Lower lobe of right lung (tissue), 2 donors: ENCODE results near the gene CSMD2. TPM values are rescaled to one million over a fixed set of nuclear protein-coding genes. Genes with fewer than 3 reads are reported as not detected.

Experiments
- ATAC-seq, 2 donors: fragments of 200-7000 bp; cut with Tn5 transposase; one replicate each; pipeline ENCODE4 v1.9.1; 2020 to 2022; ENCODE audit warnings: mild to moderate bottlenecking in 2 of 2, moderate library complexity in 2 of 2
- DNase-seq: peaks from one replicate; pipeline ENCODE4 v3.0.0-alpha.2; 2020
- H3K27ac ChIP-seq: fragments of 200-600 bp; one replicate; pipeline ENCODE4 v1.8.0; 2022
- H3K27me3 ChIP-seq: fragments of 200-600 bp; one replicate; pipeline ENCODE4 v1.8.0; 2022; ENCODE audit warnings: low read depth
- H3K36me3 ChIP-seq: fragments of 200-600 bp; one replicate; pipeline ENCODE4 v1.8.0; 2022; ENCODE audit warnings: mild to moderate bottlenecking
- H3K4me1 ChIP-seq: fragments of 200-600 bp; one replicate; pipeline ENCODE4 v1.8.0; 2022
- H3K4me3 ChIP-seq: fragments of 200-600 bp; one replicate; pipeline ENCODE4 v1.8.0; 2022; ENCODE audit warnings: mild to moderate bottlenecking
- H3K9me3 ChIP-seq: fragments of 200-600 bp; one replicate; pipeline ENCODE4 v1.8.0; 2022
- CTCF ChIP-seq: fragments of 200-600 bp; IDR thresholded peaks from one replicate; pipeline ENCODE4 v1.8.0; 2022; ENCODE audit warnings: antibody characterized with exemption, mild to moderate bottlenecking
- intact Hi-C: fragments of 100-400 bp; cut with DNase I; formaldehyde crosslinking; loops from one replicate; pipeline ENCODE4 v1.11.0; 2022
- total RNA-seq: library from RNA; stranded (reverse); fragmentation: NEBNext Ultra II Directional; extraction: Animal tissue kit (Norgen Biotek cat#: 25700); gene quantifications from one replicate; pipeline ENCODE4 v1.2.1, GENCODE V29; 2021
- donor health status: DM: no; HTN: yes; CAD: no; lungs with severe emphysema.

Gene CSMD2
- total RNA-seq, 1 donor from 2014 or later: 1.1 TPM

- no peak for TF ChIP-seq CTCF
- ATAC-seq: no peak
- intact Hi-C loops: no loop called here
- Histone ChIP-seq H3K27ac (no peak overlapping the region), H3K9me3 (no peaks in the 10 kb centered on the region), H3K36me3 (no peaks in the 10 kb centered on the region), H3K4me1 (no peaks in the 10 kb centered on the region), H3K27me3 (no peaks in the 10 kb centered on the region), H3K4me3 (no peak overlapping the region)
- DNase-seq: no peak
Measured at GRCh38 chr1:33668695-33669094, 496.3 kb downstream of the CSMD2 start.

- Histone ChIP-seq H3K4me1 (no peaks in the 10 kb centered on the region), H3K4me3 (no peak overlapping the region), H3K36me3 (no peaks in the 10 kb centered on the region), H3K27me3 (no peaks in the 10 kb centered on the region), H3K9me3 (no peaks in the 10 kb centered on the region), H3K27ac (no peak overlapping the region)
- TF ChIP-seq CTCF: no peak
- DNase-seq: no peak
- intact Hi-C loops: no loop called here
- ATAC-seq: no peak
Measured at GRCh38 chr1:33667386-33668282, 497.4 kb downstream of the CSMD2 start.

- Histone ChIP-seq H3K27me3 (no peaks in the 10 kb centered on the region), H3K9me3 (no peaks in the 10 kb centered on the region), H3K4me1 (no peaks in the 10 kb centered on the region), H3K36me3 (no peaks in the 10 kb centered on the region), H3K4me3 (no peak overlapping the region), H3K27ac (no peak overlapping the region)
- no peak for TF ChIP-seq CTCF
- intact Hi-C loops: no loop called here
- DNase-seq (no peak), ATAC-seq (no peak)
Measured at GRCh38 chr1:33666616-33667015, 498.4 kb downstream of the CSMD2 start.

GRCh38 chr1:33661811-33662454 is 503.1 kb downstream of the CSMD2 start:
- Histone ChIP-seq H3K4me1 (no peaks in the 10 kb centered on the region), H3K27me3 (no peaks in the 10 kb centered on the region), H3K9me3 (no peaks in the 10 kb centered on the region), H3K36me3 (no peaks in the 10 kb centered on the region), H3K27ac (no peak overlapping the region), H3K4me3 (no peak overlapping the region)
- no peak for DNase-seq
- TF ChIP-seq CTCF: no peak
- no peak for ATAC-seq
- intact Hi-C loops: no loop called here

GRCh38 chr1:33660956-33661355 is 504.1 kb downstream of the CSMD2 start:
- no peaks in the 10 kb centered on the region for H3K9me3 ChIP-seq
- no peak for TF ChIP-seq CTCF
- no peaks in the 10 kb centered on the region for H3K27me3 ChIP-seq
- no peak overlapping the region for H3K27ac ChIP-seq
- DNase-seq (no peak), ATAC-seq (no peak)
- intact Hi-C loops: no loop called here
- no peaks in the 10 kb centered on the region for H3K4me1 ChIP-seq
- H3K4me3 ChIP-seq: no peak overlapping the region
- no peaks in the 10 kb centered on the region for H3K36me3 ChIP-seq
